Astrocyte of the cerebellum (primary cell): Measurements from ENCODE around the gene SMOC1.

Source experiments
- DNase-seq: peaks from one replicate; pipeline ENCODE4 v3.0.0-alpha.2; 2011; ENCODE audit warnings: low read depth
- H3K4me3 ChIP-seq: 2 replicates; pipeline ENCODE4 v1.5.1; 2011; ENCODE audit warnings: mild to moderate bottlenecking, low read depth, low read length, moderate library complexity
- CTCF ChIP-seq: IDR thresholded peaks from 2 replicates; pipeline ENCODE4 v1.5.1; 2012; ENCODE audit warnings: low read length, low read depth, moderate library complexity, mild to moderate bottlenecking; ENCODE audit errors: missing control alignments
- in situ Hi-C: cut with HindIII; loops from 2 replicates; pipeline ENCODE4 v1.10.0; 2017; ENCODE audit warnings: low sequenced_read_pairs

SMOC1 gene

GRCh38 chr14:69906201-69906600 is 27.0 kb downstream of the SMOC1 start:
- DNase-seq = no peak

GRCh38 chr14:69909826-69910550 is 30.8 kb downstream of the SMOC1 start:
- TF ChIP-seq CTCF = no peak
- in situ Hi-C loops = no loop called here
- no peak for DNase-seq
- H3K4me3 ChIP-seq = no peak overlapping the region

More at GRCh38 chr14:69906201-69906600, 27.0 kb downstream of the SMOC1 start:
- no peak for TF ChIP-seq CTCF
- H3K4me3 ChIP-seq = no peak overlapping the region
- in situ Hi-C loops = no loop called here

GRCh38 chr14:69910871-69911270 is 31.7 kb downstream of the SMOC1 start:
- no peak for TF ChIP-seq CTCF
- no peak for DNase-seq
- in situ Hi-C loops = no loop called here
- H3K4me3 ChIP-seq = no peak overlapping the region

- no peak for TF ChIP-seq CTCF
- no peak overlapping the region for H3K4me3 ChIP-seq
Measured at GRCh38 chr14:69913686-69914085, 34.5 kb downstream of the SMOC1 start.

DNA sequence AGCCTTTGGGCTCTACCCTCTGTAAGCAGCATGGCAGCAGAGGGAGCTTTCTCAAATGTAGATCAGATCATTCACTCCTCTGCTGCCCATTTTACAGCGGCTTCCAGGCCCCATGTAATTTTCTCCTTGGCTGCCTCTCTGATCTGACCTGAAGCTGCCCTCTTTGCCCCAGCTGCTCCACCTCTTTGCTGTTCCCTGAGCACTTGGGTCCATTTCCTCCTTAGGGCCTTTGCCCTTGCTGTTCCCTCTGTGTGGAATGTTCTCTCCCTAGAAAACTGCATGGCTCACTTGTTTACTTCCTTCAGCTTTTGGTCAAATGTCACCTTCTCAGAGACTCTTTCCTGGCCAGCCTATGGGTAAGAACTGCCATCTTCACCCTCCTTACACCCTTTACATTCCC is 37.2 kb downstream of the SMOC1 start:
- in situ Hi-C loops = no loop called here
- H3K4me3 ChIP-seq = no peak overlapping the region
- no peak for DNase-seq
- no peak for TF ChIP-seq CTCF

More at GRCh38 chr14:69913686-69914085, 34.5 kb downstream of the SMOC1 start:
- DNase-seq = no peak
- in situ Hi-C loops = no loop called here

DNA sequence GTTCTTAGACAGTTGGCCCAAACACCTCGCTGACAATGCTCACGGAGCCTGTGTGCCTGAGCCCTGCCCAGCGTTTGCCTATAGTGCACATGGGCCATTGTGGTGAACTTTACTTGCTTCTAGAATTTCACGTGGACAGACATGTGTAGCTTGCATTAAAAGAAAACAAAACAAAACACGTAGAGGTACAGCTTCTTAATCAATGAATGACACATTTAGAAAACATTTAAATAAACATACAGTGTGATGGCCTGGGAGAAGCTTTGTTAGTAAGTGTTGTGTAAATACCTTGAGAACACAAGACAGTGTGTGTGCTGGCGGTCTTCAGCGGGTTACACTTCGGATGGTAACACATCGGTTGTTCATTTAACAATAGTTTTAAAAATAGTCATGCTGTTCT is 38.1 kb downstream of the SMOC1 start:
- no peak for TF ChIP-seq CTCF
- no peak for DNase-seq
- no peak overlapping the region for H3K4me3 ChIP-seq
- in situ Hi-C loops = no loop called here
